Measurements from ENCODE around the gene CDK16.

CDK16 gene

GRCh38 chrX:47227334-47227583 is 8.8 kb downstream of the CDK16 start:
- H3K27ac ChIP-seq = no peak overlapping the region
- no peak for TF ChIP-seq ZFX (IDR thresholded peaks at IDR 0.05; ENCODE audit: borderline replicate concordance)
- TF ChIP-seq, protein P1, sequence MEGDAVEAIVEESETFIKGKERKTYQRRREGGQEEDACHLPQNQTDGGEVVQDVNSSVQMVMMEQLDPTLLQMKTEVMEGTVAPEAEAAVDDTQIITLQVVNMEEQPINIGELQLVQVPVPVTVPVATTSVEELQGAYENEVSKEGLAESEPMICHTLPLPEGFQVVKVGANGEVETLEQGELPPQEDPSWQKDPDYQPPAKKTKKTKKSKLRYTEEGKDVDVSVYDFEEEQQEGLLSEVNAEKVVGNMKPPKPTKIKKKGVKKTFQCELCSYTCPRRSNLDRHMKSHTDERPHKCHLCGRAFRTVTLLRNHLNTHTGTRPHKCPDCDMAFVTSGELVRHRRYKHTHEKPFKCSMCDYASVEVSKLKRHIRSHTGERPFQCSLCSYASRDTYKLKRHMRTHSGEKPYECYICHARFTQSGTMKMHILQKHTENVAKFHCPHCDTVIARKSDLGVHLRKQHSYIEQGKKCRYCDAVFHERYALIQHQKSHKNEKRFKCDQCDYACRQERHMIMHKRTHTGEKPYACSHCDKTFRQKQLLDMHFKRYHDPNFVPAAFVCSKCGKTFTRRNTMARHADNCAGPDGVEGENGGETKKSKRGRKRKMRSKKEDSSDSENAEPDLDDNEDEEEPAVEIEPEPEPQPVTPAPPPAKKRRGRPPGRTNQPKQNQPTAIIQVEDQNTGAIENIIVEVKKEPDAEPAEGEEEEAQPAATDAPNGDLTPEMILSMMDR (IDR thresholded peaks at IDR 0.05) = no peak

DNA sequence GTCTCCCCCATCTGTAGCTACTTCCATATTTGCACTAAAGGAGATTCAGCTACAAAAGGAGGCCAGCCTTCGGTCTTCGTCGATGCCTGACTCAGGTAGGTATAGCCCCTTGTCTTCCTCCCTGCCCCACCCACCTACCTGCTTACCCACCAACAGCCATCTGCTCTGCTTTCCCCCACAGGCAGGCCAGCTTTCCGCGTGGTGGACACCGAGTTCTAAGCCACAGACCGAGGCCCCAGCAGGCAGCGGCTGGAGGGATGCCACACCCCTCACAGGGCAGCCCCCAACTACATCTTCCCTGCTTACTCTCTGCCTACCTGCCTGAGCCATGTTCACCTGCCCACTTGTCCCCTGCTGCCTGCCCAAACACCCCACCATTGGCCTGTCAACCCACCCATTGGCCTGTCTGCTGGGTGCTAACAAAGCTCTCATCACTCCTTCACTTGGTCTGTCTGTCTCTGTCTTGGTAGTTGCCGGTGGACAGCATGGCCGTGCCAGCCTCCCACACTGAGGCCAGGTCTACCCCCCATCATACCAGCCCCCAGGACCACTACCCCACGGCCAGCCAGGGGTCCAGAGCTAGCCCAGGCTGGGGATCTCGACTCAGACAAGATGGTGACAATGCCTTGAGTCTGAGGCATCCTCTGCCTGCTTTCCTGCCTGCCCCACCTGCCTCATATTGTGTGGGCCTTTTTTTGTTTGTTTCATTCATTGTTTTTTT is 10.2 kb downstream of the CDK16 start:
- no peak overlapping the region for H3K27ac ChIP-seq
- no peak for TF ChIP-seq ZFX (IDR thresholded peaks at IDR 0.05; ENCODE audit: borderline replicate concordance)
- TF ChIP-seq, protein P1 (IDR thresholded peaks at IDR 0.05) = no peak

DNA sequence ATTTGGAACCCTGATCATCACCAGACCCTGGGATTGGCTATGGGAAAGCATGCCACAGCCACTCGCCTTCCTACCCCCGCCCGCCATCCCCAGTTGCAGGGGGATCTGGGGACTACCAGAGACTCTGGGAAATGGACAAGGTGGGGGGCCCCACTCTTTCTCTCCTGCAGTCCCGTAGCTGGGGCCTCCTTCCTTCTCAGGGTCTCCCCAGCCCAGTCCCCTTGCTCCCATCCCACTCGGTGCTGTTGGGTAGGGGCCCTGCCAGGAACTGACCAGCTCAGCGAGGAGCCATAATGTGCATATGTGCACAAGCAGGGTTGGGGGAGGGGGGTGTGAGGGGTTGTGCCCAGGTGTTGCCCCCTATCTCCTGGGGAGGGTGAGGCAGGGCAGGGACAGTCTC is 10.9 kb downstream of the CDK16 start:
- H3K27ac ChIP-seq = no peak overlapping the region
- no peak for TF ChIP-seq ZFX (IDR thresholded peaks at IDR 0.05; ENCODE audit: borderline replicate concordance)
- TF ChIP-seq, protein P1 (IDR thresholded peaks at IDR 0.05) = no peak

DNA sequence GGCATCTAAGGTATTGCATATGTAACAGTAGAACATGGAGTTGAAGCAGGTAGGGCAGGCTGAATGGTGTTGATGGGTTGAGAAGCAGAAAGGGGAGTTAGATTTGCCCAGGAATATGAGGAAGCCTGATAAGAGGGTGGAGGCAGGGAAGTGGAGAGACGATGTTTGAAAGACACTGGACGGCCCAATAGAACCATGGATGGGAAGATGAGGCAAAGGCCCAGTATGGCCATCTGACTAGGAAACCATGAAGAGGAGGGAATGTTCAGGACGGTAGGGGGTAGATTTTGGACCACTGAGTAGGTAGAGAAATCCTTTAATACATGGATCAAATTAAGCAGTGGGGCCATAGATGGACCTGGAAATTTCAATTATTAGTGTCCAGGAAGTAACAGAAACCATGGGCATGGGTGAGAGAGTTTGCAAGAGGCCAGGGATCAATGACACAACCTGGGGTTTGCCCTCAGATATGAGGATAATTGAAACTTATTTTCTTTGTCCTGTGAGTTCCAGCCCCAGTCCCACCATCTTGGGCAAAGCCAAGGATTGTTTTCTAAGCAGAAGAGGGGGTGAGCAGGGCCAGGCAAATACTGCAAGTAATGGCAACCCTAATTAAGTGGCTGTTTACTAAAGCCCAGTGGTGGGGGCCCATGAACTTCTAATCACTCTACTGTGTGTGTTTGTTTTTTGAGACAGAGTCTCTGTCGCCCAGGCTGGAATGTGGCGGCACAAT is 11.8 kb downstream of the CDK16 start:
- H3K27ac ChIP-seq = peak overlapping the region; percentile 87; the same call in 1 of the 2 replicates
- TF ChIP-seq, protein P1 (IDR thresholded peaks at IDR 0.05) = no peak
- TF ChIP-seq ZFX (IDR thresholded peaks at IDR 0.05; ENCODE audit: borderline replicate concordance) = no peak

- no peak for TF ChIP-seq ZFX (IDR thresholded peaks at IDR 0.05; ENCODE audit: borderline replicate concordance)
- TF ChIP-seq, protein P1 (IDR thresholded peaks at IDR 0.05) = no peak
Measured at GRCh38 chrX:47231167-47231566, 12.7 kb downstream of the CDK16 start.

DNA sequence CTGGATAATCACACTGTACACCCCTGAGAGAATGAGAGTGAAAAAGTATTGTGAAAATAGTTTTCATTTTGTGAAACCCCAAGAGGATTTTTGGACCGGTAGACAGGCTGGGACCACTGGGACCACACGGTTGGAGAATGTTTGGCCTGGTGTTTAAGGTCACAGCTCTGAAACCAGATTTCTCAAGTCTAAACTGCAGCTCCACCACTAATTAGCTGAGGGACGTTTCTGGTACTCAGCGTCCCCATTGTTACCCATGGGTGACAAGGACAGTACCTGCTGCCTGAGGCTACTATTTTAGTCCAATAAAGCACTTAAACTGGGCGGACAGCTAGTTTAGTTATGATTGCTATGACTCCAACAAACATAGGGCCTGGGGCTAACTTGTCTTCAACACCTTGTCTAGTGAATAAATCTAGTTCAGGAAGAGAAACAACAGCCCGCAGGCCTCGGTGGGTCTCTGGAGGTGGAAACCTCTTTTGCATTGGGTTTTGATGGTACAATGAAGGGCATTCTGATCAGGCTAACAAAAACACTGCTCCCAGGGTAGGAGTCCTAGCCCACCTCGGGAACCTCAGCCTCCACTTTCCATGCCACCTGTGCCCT is 13.8 kb downstream of the CDK16 start:
- TF ChIP-seq, protein P1 (IDR thresholded peaks at IDR 0.05) = no peak
- TF ChIP-seq ZFX (IDR thresholded peaks at IDR 0.05; ENCODE audit: borderline replicate concordance) = no peak
- H3K27ac ChIP-seq = peak overlapping the region; percentile 87

More at GRCh38 chrX:47231167-47231566, 12.7 kb downstream of the CDK16 start:
- peak overlapping the region; percentile 87 for H3K27ac ChIP-seq
